K562 (cell line): Measurements from ENCODE around the gene RAB6B. TPM values are rescaled to one million over a fixed set of nuclear protein-coding genes. Genes with fewer than 3 reads are reported as not detected.

ENCODE experiments used
- CBX2 ChIP-seq: fragments of 200-600 bp; sonication (generic); IDR thresholded peaks from one replicate; pipeline ENCODE4 v1.6.1; 2012; ENCODE audit warnings: mild to moderate bottlenecking, low read length, inconsistent platforms; ENCODE audit not compliant: insufficient read depth, poor library complexity, severe bottlenecking
- COPS2 ChIP-seq: fragments of 450-650 bp; conservative IDR thresholded peaks from 2 replicates; pipeline ENCODE4 v1.6.1; 2016; ENCODE audit warnings: mild to moderate bottlenecking, moderate library complexity
- DMBX1 ChIP-seq: fragments of 250-450 bp; sonication (Bioruptor Pico); IDR thresholded peaks from 2 replicates; pipeline ENCODE4 v1.8.0; 2022; ENCODE audit warnings: inconsistent platforms, mild to moderate bottlenecking, moderate library complexity, borderline replicate concordance
- ETV5 ChIP-seq: sonication (generic); formaldehyde crosslinking; IDR thresholded peaks from 2 replicates; pipeline ENCODE4 v1.4.0; 2020; ENCODE audit warnings: low read depth, mild to moderate bottlenecking, missing genetic modification reagents
- HMGN3 ChIP-seq: IDR thresholded peaks from 2 replicates; pipeline ENCODE4 v1.6.1; 2011; ENCODE audit warnings: borderline replicate concordance, low read depth, mild to moderate bottlenecking, mixed read lengths, low read length; ENCODE audit not compliant: insufficient read length; ENCODE audit errors: extremely low read depth
- POLR2AphosphoS5 ChIP-seq: IDR thresholded peaks from 2 replicates; pipeline ENCODE4 v1.6.1; 2011; ENCODE audit warnings: mild to moderate bottlenecking, low read depth, low read length, moderate library complexity; ENCODE audit not compliant: control insufficient read depth, insufficient read depth
- RBFOX2 ChIP-seq: fragments of 200-400 bp; formaldehyde crosslinking; IDR thresholded peaks from 2 replicates; pipeline ENCODE4 v1.6.1; 2017; ENCODE audit warnings: low read depth, mild to moderate bottlenecking, low read length, moderate library complexity
- SMAD4 ChIP-seq: fragments of 250-450 bp; sonication (Bioruptor Pico); conservative IDR thresholded peaks from 2 replicates; pipeline ENCODE4 v1.8.0; 2021; ENCODE audit warnings: inconsistent platforms, mild to moderate bottlenecking, moderate library complexity
- SOX6 ChIP-seq: fragments of 450-650 bp; IDR thresholded peaks from 2 replicates; pipeline ENCODE4 v1.6.1; 2014; ENCODE audit warnings: mild to moderate bottlenecking
- SRSF9 ChIP-seq: fragments of 200-400 bp; formaldehyde crosslinking; IDR thresholded peaks from 2 replicates; pipeline ENCODE4 v1.6.1; 2017; ENCODE audit warnings: low read depth, low read length, borderline replicate concordance
- STAT5B ChIP-seq: fragments of 250-450 bp; sonication (Bioruptor Pico); IDR thresholded peaks from 2 replicates; pipeline ENCODE4 v1.8.0; 2021; ENCODE audit warnings: mild to moderate bottlenecking, inconsistent platforms
- YBX1 ChIP-seq: fragments of 450-650 bp; IDR thresholded peaks from 2 replicates; pipeline ENCODE4 v1.7.1; 2016; ENCODE audit warnings: mild to moderate bottlenecking
- ZBED1 ChIP-seq: IDR thresholded peaks from 2 replicates; pipeline ENCODE4 v1.6.1; 2014
- ZKSCAN8 ChIP-seq: fragments of 200-800 bp; sonication (Bioruptor generic); IDR thresholded peaks from 2 replicates; pipeline ENCODE4 v1.6.1; 2016; ENCODE audit warnings: missing genetic modification characterization, missing compliant biosample characterization
- ZNF707 ChIP-seq: fragments of 250-450 bp; sonication (Bioruptor Pico); conservative IDR thresholded peaks from 2 replicates; pipeline ENCODE4 v1.8.0; 2022; ENCODE audit warnings: inconsistent platforms, mild to moderate bottlenecking, moderate library complexity
- polyA plus RNA-seq, 8 experiments: library from polyadenylated mRNA; depleted of rRNA in 4 of 8; stranded (reverse) in 5 of 8; unstranded in 3 of 8; fragments of >200 nt; fragmentation: Nextera tagmentation in 2 of 8; fragmentation: Illumina TruSeq in 1 of 8; extraction: Ambion mirVana in 2 of 8; extraction: Trizol in 1 of 8; gene quantifications; 2 replicates each; pipeline versions ENCODE4 v1.2.1 to v1.2.3, GENCODE V29; 2011 to 2014; ENCODE audit warnings: inconsistent platforms in 1 of 8, missing spikeins in 1 of 8
- total RNA-seq, 7 experiments: library from RNA; depleted of rRNA in 6 of 7; stranded (reverse); fragments of >200 nt in 6 of 7; fragmentation: Illumina TruSeq in 2 of 7; extraction: Trizol in 2 of 7; gene quantifications; 2 replicates each; pipeline versions ENCODE4 v1.2.1 to v1.2.3, GENCODE V29; 2011 to 2021; ENCODE audit warnings: low replicate concordance in 1 of 7
- TF ChIP-seq, protein P1 (sequence below): fragments of 450-650 bp; IDR thresholded peaks from 2 replicates; pipeline ENCODE4 v1.6.1; 2016; ENCODE audit warnings: missing biosample characterization, missing genetic modification characterization
- TF ChIP-seq, protein P2 (sequence below): fragments of 250-450 bp; sonication (Bioruptor Pico); IDR thresholded peaks from 2 replicates; pipeline ENCODE4 v1.5.1; 2021; ENCODE audit warnings: mild to moderate bottlenecking
- TF ChIP-seq, protein P3 (sequence below): fragments of 450-650 bp; IDR thresholded peaks from 2 replicates; pipeline ENCODE4 v1.6.1; 2016; ENCODE audit warnings: low read depth

Gene RAB6B
- total and polyA plus RNA-seq, 9 of the 15 experiments (the other 6 are each of a cell fraction or from before 2014, with no cell fraction given), result 0.60 to 18.1 (median 1.5) TPM

DNA sequence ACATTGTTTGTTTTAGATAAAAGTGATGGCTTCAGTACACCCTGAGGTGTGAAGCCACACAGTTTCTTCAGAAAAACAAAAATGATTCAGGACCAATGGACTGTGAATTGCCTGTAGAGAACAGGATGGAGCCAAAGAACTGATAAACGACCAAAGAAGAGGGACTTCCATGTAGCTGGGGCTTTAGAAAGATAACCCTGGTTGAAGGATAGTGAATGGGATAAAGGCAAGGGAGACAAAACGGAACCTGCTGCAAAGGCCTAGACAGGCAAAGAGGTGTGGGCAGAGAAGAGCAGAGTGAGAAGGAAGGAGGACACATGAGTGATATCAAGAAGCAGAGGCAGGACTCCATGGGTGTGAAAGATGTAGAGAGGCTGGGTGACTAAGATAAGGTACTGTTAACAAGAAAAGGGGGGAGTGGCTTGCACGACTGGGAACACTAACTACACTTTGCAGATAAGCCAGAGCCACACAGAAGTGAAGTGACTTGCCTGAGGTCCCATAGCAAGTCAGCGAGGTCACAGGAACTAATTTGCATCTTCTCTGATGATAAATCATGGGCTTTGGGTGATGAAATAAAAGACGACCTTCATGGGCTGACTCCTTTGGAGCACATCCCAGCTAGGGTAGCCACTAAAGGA lies 44.3 kb downstream of the RAB6B start (continued):
- TF ChIP-seq, protein P1, sequence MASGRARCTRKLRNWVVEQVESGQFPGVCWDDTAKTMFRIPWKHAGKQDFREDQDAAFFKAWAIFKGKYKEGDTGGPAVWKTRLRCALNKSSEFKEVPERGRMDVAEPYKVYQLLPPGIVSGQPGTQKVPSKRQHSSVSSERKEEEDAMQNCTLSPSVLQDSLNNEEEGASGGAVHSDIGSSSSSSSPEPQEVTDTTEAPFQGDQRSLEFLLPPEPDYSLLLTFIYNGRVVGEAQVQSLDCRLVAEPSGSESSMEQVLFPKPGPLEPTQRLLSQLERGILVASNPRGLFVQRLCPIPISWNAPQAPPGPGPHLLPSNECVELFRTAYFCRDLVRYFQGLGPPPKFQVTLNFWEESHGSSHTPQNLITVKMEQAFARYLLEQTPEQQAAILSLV, result no peak
- TF ChIP-seq RBFOX2 (0 out of 2 replicates have a peak, but pooled peaks have one; percentile 22), ZKSCAN8 (CRISPR knock-in tag) (0 out of 2 replicates have a peak, but pooled peaks have one; percentile 23), POLR2AphosphoS5 (peak; percentile 66), COPS2 (no peak), ETV5 (CRISPR knock-in tag) (peak; percentile 54; the same call in 1 of the 2 replicates), SRSF9 (no peak), CBX2 (no peak), DMBX1 (CRISPR knock-in tag) (no peak), ZNF707 (no peak), ZBED1 (no peak), YBX1 (0 out of 2 replicates have a peak, but pooled peaks have one; percentile 52), SMAD4 (CRISPR knock-in tag) (peak; percentile 57), STAT5B (CRISPR knock-in tag) (no peak), HMGN3 (peak; percentile 61), SOX6 (peak; percentile 94)
- TF ChIP-seq, protein P2, sequence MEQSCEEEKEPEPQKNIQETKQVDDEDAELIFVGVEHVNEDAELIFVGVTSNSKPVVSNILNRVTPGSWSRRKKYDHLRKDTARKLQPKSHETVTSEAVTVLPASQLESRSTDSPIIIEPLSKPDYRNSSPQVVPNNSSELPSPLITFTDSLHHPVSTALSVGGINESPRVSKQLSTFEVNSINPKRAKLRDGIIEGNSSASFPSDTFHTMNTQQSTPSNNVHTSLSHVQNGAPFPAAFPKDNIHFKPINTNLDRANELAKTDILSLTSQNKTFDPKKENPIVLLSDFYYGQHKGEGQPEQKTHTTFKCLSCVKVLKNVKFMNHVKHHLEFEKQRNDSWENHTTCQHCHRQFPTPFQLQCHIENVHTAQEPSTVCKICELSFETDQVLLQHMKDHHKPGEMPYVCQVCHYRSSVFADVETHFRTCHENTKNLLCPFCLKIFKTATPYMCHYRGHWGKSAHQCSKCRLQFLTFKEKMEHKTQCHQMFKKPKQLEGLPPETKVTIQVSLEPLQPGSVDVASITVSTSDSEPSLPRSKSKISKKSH, result no peak
- TF ChIP-seq, protein P3, sequence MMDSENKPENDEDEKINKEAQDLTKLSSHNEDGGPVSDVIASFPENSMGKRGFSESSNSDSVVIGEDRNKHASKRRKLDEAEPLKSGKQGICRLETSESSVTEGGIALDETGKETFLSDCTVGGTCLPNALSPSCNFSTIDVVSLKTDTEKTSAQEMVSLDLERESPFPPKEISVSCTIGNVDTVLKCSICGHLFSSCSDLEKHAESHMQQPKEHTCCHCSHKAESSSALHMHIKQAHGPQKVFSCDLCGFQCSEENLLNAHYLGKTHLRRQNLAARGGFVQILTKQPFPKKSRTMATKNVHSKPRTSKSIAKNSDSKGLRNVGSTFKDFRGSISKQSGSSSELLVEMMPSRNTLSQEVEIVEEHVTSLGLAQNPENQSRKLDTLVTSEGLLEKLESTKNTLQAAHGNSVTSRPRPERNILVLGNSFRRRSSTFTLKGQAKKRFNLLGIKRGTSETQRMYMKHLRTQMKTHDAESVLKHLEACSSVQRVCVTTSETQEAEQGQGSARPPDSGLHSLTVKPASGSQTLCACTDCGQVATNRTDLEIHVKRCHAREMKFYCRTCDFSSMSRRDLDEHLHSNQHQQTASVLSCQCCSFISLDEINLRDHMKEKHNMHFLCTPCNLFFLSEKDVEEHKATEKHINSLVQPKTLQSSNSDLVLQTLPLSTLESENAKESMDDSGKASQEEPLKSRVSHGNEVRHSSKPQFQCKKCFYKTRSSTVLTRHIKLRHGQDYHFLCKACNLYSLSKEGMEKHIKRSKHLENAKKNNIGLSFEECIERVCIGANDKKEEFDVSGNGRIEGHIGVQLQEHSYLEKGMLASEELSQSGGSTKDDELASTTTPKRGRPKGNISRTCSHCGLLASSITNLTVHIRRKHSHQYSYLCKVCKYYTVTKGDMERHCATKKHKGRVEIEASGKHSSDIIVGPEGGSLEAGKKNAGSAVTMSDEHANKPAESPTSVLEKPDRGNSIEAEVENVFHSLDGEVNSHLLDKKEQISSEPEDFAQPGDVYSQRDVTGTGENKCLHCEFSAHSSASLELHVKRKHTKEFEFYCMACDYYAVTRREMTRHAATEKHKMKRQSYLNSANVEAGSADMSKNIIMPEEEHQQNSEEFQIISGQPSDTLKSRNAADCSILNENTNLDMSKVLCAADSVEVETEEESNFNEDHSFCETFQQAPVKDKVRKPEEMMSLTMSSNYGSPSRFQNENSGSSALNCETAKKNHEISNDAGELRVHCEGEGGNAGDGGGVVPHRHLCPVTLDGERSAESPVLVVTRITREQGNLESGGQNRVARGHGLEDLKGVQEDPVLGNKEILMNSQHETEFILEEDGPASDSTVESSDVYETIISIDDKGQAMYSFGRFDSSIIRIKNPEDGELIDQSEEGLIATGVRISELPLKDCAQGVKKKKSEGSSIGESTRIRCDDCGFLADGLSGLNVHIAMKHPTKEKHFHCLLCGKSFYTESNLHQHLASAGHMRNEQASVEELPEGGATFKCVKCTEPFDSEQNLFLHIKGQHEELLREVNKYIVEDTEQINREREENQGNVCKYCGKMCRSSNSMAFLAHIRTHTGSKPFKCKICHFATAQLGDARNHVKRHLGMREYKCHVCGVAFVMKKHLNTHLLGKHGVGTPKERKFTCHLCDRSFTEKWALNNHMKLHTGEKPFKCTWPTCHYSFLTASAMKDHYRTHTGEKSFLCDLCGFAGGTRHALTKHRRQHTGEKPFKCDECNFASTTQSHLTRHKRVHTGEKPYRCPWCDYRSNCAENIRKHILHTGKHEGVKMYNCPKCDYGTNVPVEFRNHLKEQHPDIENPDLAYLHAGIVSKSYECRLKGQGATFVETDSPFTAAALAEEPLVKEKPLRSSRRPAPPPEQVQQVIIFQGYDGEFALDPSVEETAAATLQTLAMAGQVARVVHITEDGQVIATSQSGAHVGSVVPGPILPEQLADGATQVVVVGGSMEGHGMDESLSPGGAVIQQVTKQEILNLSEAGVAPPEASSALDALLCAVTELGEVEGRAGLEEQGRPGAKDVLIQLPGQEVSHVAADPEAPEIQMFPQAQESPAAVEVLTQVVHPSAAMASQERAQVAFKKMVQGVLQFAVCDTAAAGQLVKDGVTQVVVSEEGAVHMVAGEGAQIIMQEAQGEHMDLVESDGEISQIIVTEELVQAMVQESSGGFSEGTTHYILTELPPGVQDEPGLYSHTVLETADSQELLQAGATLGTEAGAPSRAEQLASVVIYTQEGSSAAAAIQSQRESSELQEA, result no peak
